GM19023 (cell line): ENCODE measurements around the gene OS9.

ENCODE experiments used
- ATAC-seq: cut with Tn5 transposase; IDR thresholded peaks from one replicate; pipeline ENCODE4 v1.9.1; 2021; ENCODE audit warnings: mild to moderate bottlenecking, moderate library complexity; ENCODE audit not compliant: unreplicated experiment

OS9 gene

GRCh38 chr12:57722716-57723629, 29.0 kb downstream of the OS9 start:
- ATAC-seq = no peak

GRCh38 chr12:57723630-57723962, 29.7 kb downstream of the OS9 start:
- ATAC-seq = no peak

DNA sequence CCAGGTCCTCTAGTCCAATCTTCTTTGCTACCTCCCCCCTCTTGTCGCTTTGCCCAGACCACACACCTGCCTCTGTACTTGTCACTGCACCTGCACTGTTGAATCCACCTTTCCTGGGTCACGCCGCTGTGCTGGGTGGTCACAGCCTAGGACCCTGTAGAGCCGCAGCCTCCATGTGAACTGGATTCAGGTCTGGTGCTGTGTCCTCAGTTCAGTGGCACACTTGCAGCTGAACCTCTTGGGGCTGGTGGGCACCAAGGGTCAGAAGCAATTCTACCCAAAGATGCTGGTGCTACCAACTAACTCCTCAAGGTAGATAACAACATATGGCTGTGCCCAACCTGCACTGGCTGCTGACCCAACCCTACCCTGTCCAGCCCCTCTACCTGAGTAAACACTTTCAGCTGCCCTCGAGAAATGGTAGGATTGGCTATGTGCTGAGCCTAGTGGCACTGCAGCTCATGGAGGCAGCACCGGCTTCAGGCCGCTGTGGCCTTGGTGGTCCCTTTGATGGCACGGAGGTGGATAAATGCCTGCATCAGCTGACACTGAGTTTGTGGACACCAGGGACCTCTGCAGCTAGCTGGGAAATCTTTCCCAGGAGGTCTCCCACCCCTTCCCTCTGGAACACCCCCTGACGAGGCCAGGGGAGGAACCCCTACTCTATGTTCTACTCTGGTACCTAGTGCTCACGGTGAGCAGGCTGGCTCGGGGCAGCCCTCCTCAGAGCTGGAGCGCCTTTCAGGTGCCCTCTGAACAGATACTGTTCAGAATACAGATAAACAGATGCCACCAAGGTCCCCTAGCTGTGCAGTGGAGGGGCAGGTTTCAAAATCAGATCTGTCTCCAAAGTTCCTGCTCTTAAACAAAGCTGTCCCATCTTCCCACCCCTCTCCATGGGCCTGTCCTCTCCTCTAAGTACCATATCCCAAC, 30.3 kb downstream of the OS9 start:
- ATAC-seq = no peak

DNA sequence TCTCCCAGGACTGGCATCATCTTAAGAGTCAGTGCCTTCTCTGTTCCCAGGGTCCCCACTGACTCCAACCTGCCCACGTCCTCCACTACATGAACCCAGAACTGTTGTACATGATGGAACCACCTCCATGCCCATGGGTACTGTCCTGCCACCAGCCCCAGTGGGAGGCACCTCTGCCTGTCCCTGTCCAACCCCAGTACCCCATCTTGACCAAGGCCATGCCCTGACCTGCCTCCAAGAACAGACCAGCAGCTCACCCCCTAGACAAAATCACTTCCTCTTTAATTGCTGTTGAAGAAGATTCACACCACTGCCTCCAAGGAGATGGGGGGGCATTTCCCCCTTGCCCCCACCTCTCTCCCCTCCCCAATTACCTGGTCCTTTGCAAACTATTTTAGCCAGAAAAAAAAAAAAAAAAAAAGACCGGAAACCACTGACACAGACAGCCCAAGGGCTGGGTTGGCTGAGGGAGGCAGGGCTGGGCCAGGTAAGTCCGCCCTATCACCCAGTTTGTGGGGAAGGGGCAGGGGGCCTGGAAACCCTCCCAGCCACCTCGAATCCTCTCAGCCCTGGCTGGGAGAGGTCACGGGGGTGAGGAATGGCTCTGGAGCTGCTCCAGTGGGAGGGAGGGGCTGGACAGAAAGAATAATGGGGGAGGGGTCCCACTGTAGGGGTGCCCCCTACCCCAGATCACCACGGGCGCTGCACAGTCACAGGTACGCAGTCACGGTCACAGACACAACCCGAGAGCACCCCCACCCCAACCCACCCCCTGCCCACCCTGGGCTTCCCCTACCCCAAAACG, 31.2 kb downstream of the OS9 start:
- ATAC-seq = no peak

DNA sequence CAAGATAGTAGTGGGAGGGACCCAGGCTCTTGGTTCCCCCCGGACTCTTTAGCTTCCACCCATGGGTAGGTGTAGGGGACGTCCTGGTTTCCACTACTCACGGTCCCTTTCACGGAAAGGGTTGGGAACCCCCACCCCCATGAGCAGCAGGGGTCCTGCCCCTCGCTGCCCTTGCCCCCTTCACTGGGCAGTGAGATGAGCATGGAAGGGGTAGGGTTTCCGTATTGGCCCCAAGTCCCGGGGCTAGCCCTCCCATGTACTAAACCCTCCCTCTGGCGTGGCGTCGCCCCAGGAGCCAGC, 31.9 kb downstream of the OS9 start:
- no peak for ATAC-seq

- ATAC-seq = no peak
Observed at GRCh38 chr12:57726151-57726883, 32.4 kb downstream of the OS9 start.

DNA sequence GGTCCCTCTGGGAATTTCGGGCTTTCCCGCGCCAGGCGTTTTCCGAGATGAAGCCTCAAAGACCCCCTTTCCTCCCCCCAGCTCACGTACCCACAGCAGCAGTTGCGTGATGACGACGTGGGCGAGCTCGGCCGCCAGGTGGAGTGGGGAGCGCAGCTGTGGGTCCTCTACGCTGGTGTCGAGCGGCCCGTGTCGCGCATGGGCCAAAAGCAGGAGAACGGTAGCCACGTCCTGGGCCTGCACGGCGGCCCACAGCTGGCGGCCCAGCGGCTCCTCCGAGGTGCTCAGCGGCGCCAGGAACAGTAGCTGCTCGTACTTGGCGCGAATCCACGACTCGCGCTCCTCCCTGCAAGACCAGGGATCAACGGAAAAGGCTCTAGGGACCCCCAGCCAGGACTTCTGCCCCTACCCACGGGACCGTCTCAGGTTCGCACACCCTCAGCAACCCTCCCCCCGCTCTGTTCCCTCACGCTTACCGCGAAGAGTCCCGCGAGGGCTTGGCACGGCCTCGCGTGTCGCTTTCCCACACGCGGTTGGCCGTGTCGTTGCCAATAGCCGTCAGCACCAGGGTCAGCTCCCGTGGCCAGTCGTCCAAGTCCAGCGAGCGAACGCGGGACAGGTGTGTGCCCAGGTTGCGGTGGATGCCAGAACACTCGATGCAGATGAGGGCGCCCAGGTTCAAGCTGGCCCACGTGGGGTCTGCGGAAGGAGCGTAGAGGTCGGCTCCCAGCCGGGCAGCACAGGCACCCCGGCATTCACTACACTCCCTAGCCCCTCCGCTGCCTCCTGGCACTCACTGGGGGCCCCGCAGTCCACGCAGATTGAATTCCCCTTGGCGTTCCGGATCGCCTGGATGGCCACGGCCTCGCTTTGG, 33.2 kb downstream of the OS9 start:
- no peak for ATAC-seq

DNA sequence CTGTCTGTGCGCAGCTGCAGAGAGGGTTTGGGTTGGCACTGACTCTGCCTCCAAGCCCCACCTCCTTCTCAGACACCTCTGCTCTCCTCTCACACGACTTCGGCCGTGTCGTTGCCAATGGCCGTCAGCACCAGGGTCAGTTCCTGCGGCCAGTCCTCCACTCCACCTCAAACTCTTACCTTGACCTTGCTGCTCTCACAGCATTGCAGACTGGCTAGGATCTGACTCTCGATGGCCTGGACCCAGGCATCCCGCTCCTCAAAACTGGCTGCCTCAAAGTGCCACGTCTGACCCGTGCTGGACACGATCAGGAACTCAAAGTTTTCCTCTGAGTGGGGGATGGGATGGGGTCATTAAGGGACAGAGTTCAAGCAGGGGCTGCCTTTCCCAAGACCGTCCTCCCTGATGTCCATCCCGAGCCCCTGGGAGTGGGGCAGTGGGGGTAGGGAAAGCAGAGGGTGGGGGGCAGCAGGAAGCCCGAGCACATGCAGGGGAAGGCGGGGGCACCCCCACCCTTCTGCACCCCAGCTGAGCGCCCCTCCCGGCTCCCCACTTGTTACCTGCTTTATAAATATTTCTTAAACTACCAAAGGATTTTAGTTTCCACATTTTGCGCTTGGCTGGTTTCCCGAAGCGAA, 33.9 kb downstream of the OS9 start:
- ATAC-seq = no peak

- no peak for ATAC-seq
Observed at GRCh38 chr12:57729321-57729844, 35.5 kb downstream of the OS9 start.

- ATAC-seq = no peak
Observed at GRCh38 chr12:57730336-57731067, 36.6 kb downstream of the OS9 start.

DNA sequence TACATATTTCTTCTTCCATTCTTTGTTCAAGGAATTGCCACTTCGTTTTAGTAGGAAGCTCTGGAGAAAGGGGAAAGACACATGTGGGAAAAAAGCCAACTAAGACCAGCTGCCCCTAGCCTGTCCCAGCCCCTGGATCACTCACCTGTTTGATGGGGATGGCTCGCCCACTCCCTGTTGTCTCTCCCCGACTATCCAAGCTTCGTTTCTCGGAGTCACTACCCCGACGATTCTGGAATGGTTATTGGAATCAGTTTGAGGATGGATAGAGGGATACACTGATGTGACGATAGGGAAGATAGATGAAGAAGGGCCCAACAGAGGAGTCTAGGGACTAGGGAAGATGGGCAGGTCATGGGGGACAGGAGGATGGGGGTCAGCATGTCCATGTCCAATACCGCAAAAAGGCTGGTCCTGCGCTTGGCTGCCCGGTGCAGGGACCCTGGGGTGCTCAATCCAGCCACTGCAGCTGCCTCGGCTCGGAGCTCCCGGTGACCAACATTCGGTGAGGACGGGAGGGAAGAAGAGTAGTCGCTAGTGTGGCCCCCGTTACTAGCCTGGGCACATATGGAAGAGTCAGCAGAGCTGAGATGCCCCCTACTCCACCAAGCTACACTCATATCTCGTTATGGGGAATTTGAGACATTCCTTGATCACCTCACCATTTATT, 37.6 kb downstream of the OS9 start:
- no peak for ATAC-seq

- no peak for ATAC-seq
Observed at GRCh38 chr12:57732270-57732669, 38.3 kb downstream of the OS9 start.

GRCh38 chr12:57732726-57733593, 39.0 kb downstream of the OS9 start:
- no peak for ATAC-seq

GRCh38 chr12:57733928-57734327, 40.0 kb downstream of the OS9 start:
- no peak for ATAC-seq

DNA sequence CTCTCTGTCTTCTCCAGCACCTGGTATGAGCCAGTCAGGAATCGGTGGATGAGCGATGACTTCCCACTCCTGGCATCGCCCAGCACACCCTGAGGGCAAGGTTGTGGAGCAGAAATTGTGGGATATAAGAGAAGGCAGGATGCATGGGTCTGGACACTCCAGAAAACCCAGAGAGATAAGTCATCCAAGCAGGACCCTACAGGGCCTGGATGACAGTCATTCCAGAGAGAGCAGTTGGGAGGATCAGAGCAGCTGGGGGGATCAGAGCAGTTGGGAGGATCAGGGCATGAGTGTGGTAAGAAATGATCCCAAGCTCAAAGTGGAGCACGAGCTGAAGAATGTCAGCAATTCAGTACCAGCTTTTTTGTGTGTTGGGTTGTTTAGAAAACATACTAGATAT, 40.7 kb downstream of the OS9 start:
- no peak for ATAC-seq

GRCh38 chr12:57735198-57735855, 41.4 kb downstream of the OS9 start:
- no peak for ATAC-seq
